HCT116 (cell line): Measurements from ENCODE around the gene GMNN. TPM values are rescaled to one million over a fixed set of nuclear protein-coding genes. Genes with fewer than 3 reads are reported as not detected.

ENCODE experiments used
- ATAC-seq: fragments of 200-7000 bp; cut with Tn5 transposase; 2 replicates; pipeline ENCODE4 v1.9.1; 2020; ENCODE audit warnings: mild to moderate bottlenecking, moderate library complexity
- Bru-seq: library from RNA; stranded (reverse); fragments of 400-500 nt; gene quantifications from one replicate; lab custom pipeline; 2021; lab: Mats Ljungman, UMichigan
- BruChase-seq, 2 experiments: library from RNA; stranded (reverse); fragments of 400-500 nt; gene quantifications; one replicate each; lab custom pipeline; 2021; lab: Mats Ljungman, UMichigan
- BruUV-seq: library from RNA; stranded (reverse); fragments of 400-500 nt; replicated peaks from 2 replicates; lab custom pipeline; 2021; lab: Mats Ljungman, UMichigan
- CTCF ChIA-PET: fragments of 300-600 bp; sonication (Branson Sonifier 250); formaldehyde crosslinking; loops from one replicate; lab custom pipeline; 2021; ENCODE audit warnings: antibody characterized with exemption; lab: Charles Lee
- POLR2A ChIA-PET: fragments of 300-600, 350-600 bp; sonication (Branson Sonifier 250); formaldehyde crosslinking; loops from one replicate; lab custom pipeline; 2021; ENCODE audit warnings: antibody characterized with exemption; lab: Charles Lee
- RAD21 ChIA-PET, 2 experiments: fragments of 300-600 bp; sonication (Branson Sonifier 250); formaldehyde crosslinking; loops; one replicate each; lab custom pipeline; 2023; ENCODE audit warnings: low total read pairs in 2 of 2; ENCODE audit not compliant: uncharacterized antibody in 2 of 2, unreplicated experiment in 2 of 2, low non-redundant PET in 1 of 2; lab: Charles Lee
- DNase-seq: peaks from one replicate; pipeline ENCODE4 v3.0.0-alpha.2; 2010; ENCODE audit warnings: low read depth, low spot score
- H2AFZ ChIP-seq: fragments of 200-600 bp; shearing (Covaris generic), sonication (generic); 2 replicates; pipeline ENCODE4 v1.6.1; 2017; ENCODE audit warnings: low read depth, mixed run types, mixed read lengths, antibody characterized with exemption, low read length; ENCODE audit not compliant: poor library complexity, severe bottlenecking
- H3K27ac ChIP-seq: 2 replicates; pipeline ENCODE4 v1.5.1; 2012; ENCODE audit warnings: low read depth, low read length
- H3K27me3 ChIP-seq: fragments of 200-600 bp; sonication (generic); 2 replicates; pipeline ENCODE4 v1.6.1; 2016; ENCODE audit warnings: mixed run types, low read length, mixed read lengths; ENCODE audit not compliant: insufficient read depth
- H3K36me3 ChIP-seq, 2 experiments: fragments of 200-500 bp in 1 of 2; fragments of 200-600 bp in 1 of 2; sonication (Bioruptor generic) in 1 of 2; sonication (generic) in 1 of 2; 2 replicates each; pipeline versions ENCODE4 v1.5.1 to v1.6.1; 2014 to 2016; ENCODE audit warnings: low read length in 2 of 2, inconsistent platforms in 1 of 2, mixed read lengths in 1 of 2, mixed run types in 1 of 2; ENCODE audit not compliant: insufficient read depth in 2 of 2, control insufficient read depth in 1 of 2
- H3K4me1 ChIP-seq, 2 experiments: fragments of 200-600 bp in 1 of 2; sonication (generic) in 1 of 2; 2 replicates each; pipeline versions ENCODE4 v1.5.1 to v1.6.1; 2012 to 2017; ENCODE audit warnings: low read length in 2 of 2, inconsistent platforms in 1 of 2, mild to moderate bottlenecking in 1 of 2, mixed read lengths in 1 of 2, mixed run types in 1 of 2, moderate library complexity in 1 of 2; ENCODE audit not compliant: insufficient read depth in 2 of 2, control insufficient read depth in 1 of 2
- H3K4me2 ChIP-seq: fragments of 200-600 bp; sonication (generic); 2 replicates; pipeline ENCODE4 v1.6.1; 2017; ENCODE audit warnings: mixed run types, low read length, mixed read lengths
- H3K4me3 ChIP-seq, 2 experiments: fragments of 200-600 bp in 1 of 2; sonication (generic) in 1 of 2; replicated peaks in 1 of 2; 2 replicates each; pipeline ENCODE4 v1.5.1; 2011 to 2016; ENCODE audit warnings: low read length in 2 of 2, control low read depth in 1 of 2, low read depth in 1 of 2, mild to moderate bottlenecking in 1 of 2, mixed read lengths in 1 of 2, mixed run types in 1 of 2
- H3K79me2 ChIP-seq: fragments of 200-600 bp; sonication (generic); 2 replicates; pipeline ENCODE4 v1.6.1; 2017; ENCODE audit warnings: mild to moderate bottlenecking, mixed run types, low read length, moderate library complexity, mixed read lengths; ENCODE audit not compliant: insufficient read depth
- H3K9ac ChIP-seq: fragments of 200-600 bp; sonication (generic); 2 replicates; pipeline ENCODE4 v1.6.1; 2016; ENCODE audit warnings: low read length, mixed read lengths
- H3K9me2 ChIP-seq: fragments of 200-600 bp; sonication (generic), shearing (Covaris generic); 2 replicates; pipeline ENCODE4 v1.6.1; 2017; ENCODE audit warnings: mixed run types, mild to moderate bottlenecking, moderate library complexity; ENCODE audit not compliant: insufficient read depth
- H3K9me3 ChIP-seq, 2 experiments: fragments of 200-500 bp in 1 of 2; fragments of 200-600 bp in 1 of 2; sonication (Bioruptor generic) in 1 of 2; sonication (generic) in 1 of 2; 2 replicates each; pipeline ENCODE4 v1.6.1; 2014 to 2017; ENCODE audit warnings: low read length in 2 of 2, mixed read lengths in 2 of 2, inconsistent platforms in 1 of 2, low read depth in 1 of 2, mild to moderate bottlenecking in 1 of 2, mixed run types in 1 of 2, moderate library complexity in 1 of 2; ENCODE audit not compliant: control insufficient read depth in 1 of 2, insufficient read depth in 1 of 2
- H4K20me1 ChIP-seq: fragments of 200-600 bp; sonication (generic), shearing (Covaris generic); 2 replicates; pipeline ENCODE4 v1.6.1; 2017; ENCODE audit warnings: mixed run types, mild to moderate bottlenecking, moderate library complexity; ENCODE audit not compliant: insufficient read depth
- ATF3 ChIP-seq: IDR thresholded peaks from 2 replicates; pipeline ENCODE4 v1.6.1; 2012
- CEBPB ChIP-seq: IDR thresholded peaks from 2 replicates; pipeline ENCODE4 v1.6.1; 2012; ENCODE audit warnings: low read depth
- CTCF ChIP-seq, 3 experiments: fragments of 200-600 bp in 1 of 3; sonication (generic) in 1 of 3; IDR thresholded peaks in 2 of 3; conservative IDR thresholded peaks in 1 of 3; 2 replicates each; pipeline ENCODE4 v1.5.1; 2012 to 2017; ENCODE audit warnings: low read depth in 2 of 3, low read length in 2 of 3, antibody characterized with exemption in 1 of 3, borderline replicate concordance in 1 of 3, control low read depth in 1 of 3, mild to moderate bottlenecking in 1 of 3, mixed read lengths in 1 of 3, mixed run types in 1 of 3, moderate library complexity in 1 of 3; ENCODE audit not compliant: insufficient read depth in 1 of 3
- ELF1 ChIP-seq: IDR thresholded peaks from 2 replicates; pipeline ENCODE4 v1.6.1; 2012; ENCODE audit warnings: low read depth, borderline replicate concordance
- EZH2phosphoT487 ChIP-seq: fragments of 200-600 bp; IDR thresholded peaks from 2 replicates; pipeline ENCODE4 v1.6.1; 2018; ENCODE audit warnings: antibody characterized with exemption, borderline replicate concordance
- FOSL1 ChIP-seq: IDR thresholded peaks from 2 replicates; pipeline ENCODE4 v1.6.1; 2012; ENCODE audit warnings: low read depth
- JUND ChIP-seq: IDR thresholded peaks from 2 replicates; pipeline ENCODE4 v1.6.1; 2012
- MAX ChIP-seq: IDR thresholded peaks from 2 replicates; pipeline ENCODE4 v1.6.1; 2012
- POLR2A ChIP-seq: IDR thresholded peaks from 2 replicates; pipeline ENCODE4 v1.7.0; 2011; ENCODE audit warnings: borderline replicate concordance; ENCODE audit not compliant: insufficient read depth, insufficient read length; ENCODE audit errors: extremely low read depth
- POLR2AphosphoS5 ChIP-seq: IDR thresholded peaks from 2 replicates; pipeline ENCODE4 v1.6.1; 2011; ENCODE audit warnings: mild to moderate bottlenecking, low read depth, low read length, moderate library complexity
- RAD21 ChIP-seq: IDR thresholded peaks from 2 replicates; pipeline ENCODE4 v1.6.1; 2012; ENCODE audit warnings: low read depth, mild to moderate bottlenecking
- SIN3A ChIP-seq: IDR thresholded peaks from 2 replicates; pipeline ENCODE4 v1.6.1; 2012; ENCODE audit warnings: low read depth
- SP1 ChIP-seq: IDR thresholded peaks from 2 replicates; pipeline ENCODE4 v1.6.1; 2012; ENCODE audit warnings: low read depth
- SRF ChIP-seq: IDR thresholded peaks from 2 replicates; pipeline ENCODE4 v1.6.1; 2012; ENCODE audit warnings: low read depth
- TCF7L2 ChIP-seq: IDR thresholded peaks from 2 replicates; pipeline ENCODE4 v1.7.0; 2011; ENCODE audit warnings: borderline replicate concordance, inconsistent platforms; ENCODE audit not compliant: insufficient read depth, insufficient read length; ENCODE audit errors: extremely low read depth
- YY1 ChIP-seq: IDR thresholded peaks from 2 replicates; pipeline ENCODE4 v1.6.1; 2011; ENCODE audit warnings: low read length, low read depth, moderate library complexity, mild to moderate bottlenecking; ENCODE audit not compliant: insufficient replicate concordance; ENCODE audit errors: extremely low read depth
- ZBTB33 ChIP-seq: IDR thresholded peaks from 2 replicates; pipeline ENCODE4 v1.6.1; 2011; ENCODE audit warnings: mild to moderate bottlenecking, low read length, moderate library complexity; ENCODE audit not compliant: insufficient replicate concordance; ENCODE audit errors: extremely low read depth
- ZFX ChIP-seq: fragments of 450-650 bp; IDR thresholded peaks from 2 replicates; pipeline ENCODE4 v1.6.1; 2017
- intact Hi-C: fragments of 100-400 bp; cut with micrococcal nuclease; formaldehyde crosslinking; loops from 2 replicates; pipeline ENCODE4 v1.10.0; 2022
- long read RNA-seq: library from polyadenylated mRNA; unstranded; transcript quantifications from one replicate; pipeline ENCODE4 v2.0.0, GENCODE V29; 2021; ENCODE audit not compliant: unreplicated experiment
- polyA plus RNA-seq: library from polyadenylated mRNA; unstranded; fragments of >200 nt; gene quantifications from 2 replicates; pipeline ENCODE4 v1.2.1, GENCODE V29; 2012; ENCODE audit warnings: missing spikeins
- total RNA-seq: library from RNA; stranded (reverse); gene quantifications from one replicate; pipeline ENCODE4 v1.2.1, GENCODE V29; 2021; ENCODE audit not compliant: unreplicated experiment

The GMNN gene
- 54.9 TPM for total RNA-seq
- 21.5 and 27.0 TPM in 2 replicates for polyA plus RNA-seq
- Bru-seq, nascent RNA = percentile 92 among the genes with signal in this experiment
- percentile 77 among the genes with signal in this experiment for BruChase-seq, experiment 1, labeled RNA remaining after a 6-hour chase
- BruChase-seq, experiment 2, labeled RNA remaining after a 2-hour chase = percentile 86 among the genes with signal in this experiment
- long read RNA-seq, transcript GMNN-202 (7 exons, 1,133 nt) = minor isoform, 23 of 75 reads
- long read RNA-seq, transcript GMNN-201 (7 exons, 1,262 nt) = major isoform, 30 of 75 reads
- long read RNA-seq, partial matches to known transcripts = 6 of 75 reads
- long read RNA-seq, other reads (novel, unspliced or antisense) = 13 of 75 reads

- Histone ChIP-seq H3K9me3 (no peaks in the 10 kb centered on the region), H2AFZ (peak within 1 kb of the TSS; percentile 50), H3K36me3 (peaks cover 10 to 19% of the 10 kb centered on the region in 2 experiments; a peak in 3 of 4 replicates), H3K9me2 (no peaks in the 10 kb centered on the region), H3K4me2 (peak within 1 kb of the TSS; percentile 94), H3K9ac (peak within 1 kb of the TSS; percentile 100), H3K4me3 (peak within 1 kb of the TSS; percentile 80 to 98), H4K20me1 (peaks cover 9% of the 10 kb centered on the region; the same call in 1 of the 2 replicates), H3K79me2 (peaks cover 47% of the 10 kb centered on the region), H3K4me1 (peaks cover 6 to 19% of the 10 kb centered on the region in 2 experiments; a peak in 3 of 4 replicates), H3K27ac (peak within 1 kb of the TSS; percentile 93), H3K27me3 (no peaks in the 10 kb centered on the region)
- RAD21 ChIA-PET = no interaction called here
- CTCF ChIA-PET = no interaction called here
- POLR2A ChIA-PET = interaction anchor here (1.6 kb wide), 1 partner anchor 57 kb away, joined by 4 read pairs; the partner anchor contains the start of gene C6orf62
- TSS peak; percentile 69 for BruUV-seq
- TF ChIP-seq ZFX (peak; percentile 54; the same call in 1 of the 2 replicates), SP1 (peak; percentile 80), TCF7L2 (no peak), SIN3A (peak; percentile 71; the same call in 1 of the 2 replicates), RAD21 (no peak), FOSL1 (no peak), POLR2AphosphoS5 (peak; percentile 80), CEBPB (no peak), SRF (no peak), ATF3 (no peak), MAX (peak; percentile 66), JUND (no peak), ELF1 (no peak), ZBTB33 (no peak), CTCF (IDR thresholded peaks at IDR 0.05 in 2 of 3, conservative IDR thresholded peaks at IDR 0.05 in 1 of 3; ENCODE audit: borderline replicate concordance in 1 of 3, insufficient read depth in 1 of 3, low read depth in 2 of 3, low read length in 2 of 3) (no peak), YY1 (no peak), POLR2A (peak; percentile 91), EZH2phosphoT487 (no peak)
- intact Hi-C loops = loop anchor here (10.0 kb wide), 1 partner anchor 370 kb away; the partner anchor contains the start of gene MRS2
- ATAC-seq = peak; percentile 94
- peak; percentile 81 for DNase-seq
Observed at GRCh38 chr6:24774696-24775519, at the start of gene GMNN. TSS of gene GMNN (plus strand) at chr6:24774937. CDS start at chr6:24777247, 2,310 bp downstream.
